SJSA1 (cell line): ENCODE data around the gene CCT6A. TPM values are rescaled to one million over a fixed set of nuclear protein-coding genes. Genes with fewer than 3 reads are reported as not detected.
A peak's percentile ranks its signal among the peaks of the same experiment; 100 is the strongest.
"Not testable (repeated sequence)": the region's sequence is repeated elsewhere in the genome, so short reads cannot be mapped to it uniquely, and the experiment has no call there.

Source experiments
- DNase-seq, 2 experiments: peaks; one replicate each; pipeline ENCODE4 v3.0.0-alpha.2; 2015 to 2020; ENCODE audit warnings: low spot score in 2 of 2, low read depth in 1 of 2
- H3K27ac ChIP-seq: fragments of 250-450 bp; sonication (Bioruptor Pico); 2 replicates; pipeline ENCODE4 v1.5.1; 2020; ENCODE audit warnings: mild to moderate bottlenecking, moderate library complexity
- H3K27me3 ChIP-seq: fragments of 250-450 bp; sonication (Bioruptor Pico); replicated peaks from 2 replicates; pipeline ENCODE4 v1.5.1; 2020; ENCODE audit warnings: mild to moderate bottlenecking, moderate library complexity
- H3K36me3 ChIP-seq: fragments of 250-450 bp; sonication (Bioruptor Pico); 2 replicates; pipeline ENCODE4 v1.5.1; 2020; ENCODE audit warnings: mild to moderate bottlenecking
- H3K4me1 ChIP-seq: fragments of 250-450 bp; sonication (Bioruptor Pico); replicated peaks from 2 replicates; pipeline ENCODE4 v1.6.1; 2021; ENCODE audit warnings: mild to moderate bottlenecking
- H3K4me3 ChIP-seq: fragments of 250-450 bp; sonication (Bioruptor Pico); 2 replicates; pipeline ENCODE4 v1.5.1; 2020; ENCODE audit warnings: mild to moderate bottlenecking
- H3K9me3 ChIP-seq: fragments of 250-450 bp; sonication (Bioruptor Pico); replicated peaks from 2 replicates; pipeline ENCODE4 v1.5.1; 2020; ENCODE audit warnings: mild to moderate bottlenecking
- total RNA-seq: library from RNA; depleted of rRNA; stranded (reverse); fragments of >200 nt; shearing (Covaris generic); gene quantifications from 2 replicates; pipeline ENCODE4 v1.2.3, GENCODE V29; 2014; rRNA removed

The CCT6A gene
- total RNA-seq, 1 experiment from 2014 or later, result 312 TPM

GRCh38 chr7:56097700-56098099 lies 46.1 kb downstream of the CCT6A start:
- peak in 1 of 2 experiments; percentile 14 for DNase-seq
- H3K4me1 ChIP-seq, result peaks cover 4% of the 10 kb centered on the region
- peaks cover 43% of the 10 kb centered on the region for H3K36me3 ChIP-seq
- H3K4me3 ChIP-seq, result no peak overlapping the region
- H3K27ac ChIP-seq, result no peak overlapping the region
- no peaks in the 10 kb centered on the region for H3K27me3 ChIP-seq
- H3K9me3 ChIP-seq, result no peaks in the 10 kb centered on the region

GRCh38 chr7:56098187-56099008 lies 46.8 kb downstream of the CCT6A start:
- DNase-seq, H3K27ac ChIP-seq, H3K9me3 ChIP-seq, H3K4me1 ChIP-seq, H3K27me3 ChIP-seq, H3K4me3 ChIP-seq: not testable (repeated sequence)
- H3K36me3 ChIP-seq, result peaks cover 50% of the 10 kb centered on the region

GRCh38 chr7:56099653-56100052 lies 48.1 kb downstream of the CCT6A start:
- no peak overlapping the region for H3K27ac ChIP-seq

GRCh38 chr7:56104138-56104537 lies 52.6 kb downstream of the CCT6A start:
- not testable (repeated sequence) for H3K27ac ChIP-seq, H3K9me3 ChIP-seq, DNase-seq, H3K4me1 ChIP-seq, H3K4me3 ChIP-seq, H3K27me3 ChIP-seq
- H3K36me3 ChIP-seq, result peaks cover 67% of the 10 kb centered on the region

More at GRCh38 chr7:56099653-56100052, 48.1 kb downstream of the CCT6A start:
- Histone ChIP-seq H3K4me3 (no peak overlapping the region), H3K27me3 (no peaks in the 10 kb centered on the region), H3K4me1 (peaks cover 4% of the 10 kb centered on the region), H3K9me3 (no peaks in the 10 kb centered on the region), H3K36me3 (peaks cover 63% of the 10 kb centered on the region)
- DNase-seq, result no peak

- peak overlapping the region; percentile 74 for H3K4me3 ChIP-seq
- peak in 1 of 2 experiments; percentile 47 for DNase-seq
- H3K27ac ChIP-seq, result peak overlapping the region; percentile 86
- peaks cover 53% of the 10 kb centered on the region for H3K36me3 ChIP-seq
- H3K4me1 ChIP-seq, result peaks cover 6% of the 10 kb centered on the region; the same call in 1 of the 2 replicates
- H3K27me3 ChIP-seq, result no peaks in the 10 kb centered on the region
- H3K9me3 ChIP-seq, result no peaks in the 10 kb centered on the region
Measured at GRCh38 chr7:56105508-56105907, 53.9 kb downstream of the CCT6A start.

- DNase-seq, result peak; percentile 93 to 98
- Histone ChIP-seq H3K4me1 (peaks cover 6% of the 10 kb centered on the region; the same call in 1 of the 2 replicates), H3K4me3 (peak within 1 kb of the TSS; percentile 74), H3K9me3 (no peaks in the 10 kb centered on the region), H3K27ac (peak within 1 kb of the TSS; percentile 86), H3K36me3 (peaks cover 44% of the 10 kb centered on the region), H3K27me3 (no peaks in the 10 kb centered on the region)
Measured at GRCh38 chr7:56106108-56107073, 54.8 kb downstream of the CCT6A start, which contains the start of gene CHCHD2. Gene CHCHD2, minus strand, starts transcription at chr7:56106476. Its CDS starts 63 bp downstream, at chr7:56106413.

GRCh38 chr7:56107954-56108258 lies 56.3 kb downstream of the CCT6A start:
- no peaks in the 10 kb centered on the region for H3K9me3 ChIP-seq
- no peak for DNase-seq
- H3K4me3 ChIP-seq, result no peak overlapping the region
- H3K27ac ChIP-seq, result no peak overlapping the region
- peaks cover 29% of the 10 kb centered on the region for H3K36me3 ChIP-seq
- H3K27me3 ChIP-seq, result no peaks in the 10 kb centered on the region
- peaks cover 6% of the 10 kb centered on the region; the same call in 1 of the 2 replicates for H3K4me1 ChIP-seq

GRCh38 chr7:56110611-56111010 lies 59.0 kb downstream of the CCT6A start:
- no peaks in the 10 kb centered on the region for H3K27me3 ChIP-seq
- H3K9me3 ChIP-seq, result no peaks in the 10 kb centered on the region
- no peak overlapping the region for H3K27ac ChIP-seq
- no peak for DNase-seq
- no peaks in the 10 kb centered on the region; the same call in 1 of the 2 replicates for H3K4me1 ChIP-seq
- no peak overlapping the region for H3K4me3 ChIP-seq
- H3K36me3 ChIP-seq, result peaks cover 5% of the 10 kb centered on the region; the same call in 1 of the 2 replicates

- not testable (repeated sequence) for H3K4me3 ChIP-seq, H3K36me3 ChIP-seq, H3K4me1 ChIP-seq, H3K9me3 ChIP-seq, H3K27ac ChIP-seq, H3K27me3 ChIP-seq, DNase-seq
Measured at GRCh38 chr7:56112244-56112643, 60.7 kb downstream of the CCT6A start.

Other genes with a start within 250 kb of the CCT6A start
- gene SEPTIN14, start 189.0 kb upstream of the CCT6A start, total RNA-seq, result not detected in 2 replicates
- gene ZNF713, start 164.3 kb upstream of the CCT6A start, total RNA-seq, result 0.69 and 1.5 TPM in 2 replicates
- 16.6 and 22.9 TPM in 2 replicates for gene MRPS17, start 99.9 kb upstream of the CCT6A start, total RNA-seq
- gene NIPSNAP2, start 87.2 kb upstream of the CCT6A start, total RNA-seq, result 49.5 and 62.4 TPM in 2 replicates
- 38.5 and 41.0 TPM in 2 replicates for gene PSPH, start 321 bp upstream of the CCT6A start, total RNA-seq
- gene SUMF2, start 12.5 kb downstream of the CCT6A start, total RNA-seq, result 100 and 117 TPM in 2 replicates
- gene PHKG1, start 41.2 kb downstream of the CCT6A start, total RNA-seq, result 0.21 and 0.50 TPM in 2 replicates
- 613 and 738 TPM in 2 replicates for gene CHCHD2, start 54.7 kb downstream of the CCT6A start, total RNA-seq
- not detected in 2 replicates for gene NUPR2, start 64.7 kb downstream of the CCT6A start, total RNA-seq